ENCODE results near the gene SIK3. TPM values are rescaled to one million over a fixed set of nuclear protein-coding genes. Genes with fewer than 3 reads are reported as not detected.

Gene SIK3
- polyA plus RNA-seq, 1 experiment: 9.0 TPM

DNA sequence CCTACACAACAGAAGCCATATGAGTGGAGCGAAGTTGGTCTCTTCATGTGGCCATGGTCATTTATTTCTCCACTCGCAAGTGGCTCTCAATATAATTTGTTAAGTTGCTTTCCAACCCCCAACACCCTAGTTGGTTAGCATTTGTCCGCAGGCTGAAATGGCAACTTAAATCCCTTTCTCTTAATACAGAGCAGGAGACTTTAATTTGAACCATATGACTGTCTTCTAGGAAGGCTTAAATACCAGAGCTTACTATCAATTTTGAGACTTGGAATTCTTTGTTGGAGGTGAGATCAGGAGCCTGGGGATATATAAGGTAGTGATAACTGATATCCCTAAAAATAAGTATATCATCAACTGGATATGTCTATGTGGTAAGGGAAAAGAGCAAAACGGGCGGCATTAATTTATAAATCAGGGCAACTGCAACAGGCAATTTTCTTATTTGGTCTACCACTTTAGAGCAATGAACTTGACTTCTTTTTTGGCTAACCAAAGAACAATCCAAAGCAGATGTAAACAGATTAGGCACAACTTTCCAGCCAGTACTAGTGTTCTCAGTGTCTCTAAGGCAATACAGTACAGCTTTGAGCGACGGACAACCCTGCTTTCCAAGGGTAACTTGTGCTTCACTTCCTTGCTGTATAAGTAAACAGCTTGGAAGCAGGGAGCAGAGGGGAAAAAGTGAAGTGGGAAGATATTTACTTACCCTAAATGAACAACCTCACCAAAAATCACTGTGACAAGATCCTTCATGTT, 186.1 kb downstream of the SIK3 start:
- Histone ChIP-seq H3K9me3 (ENCODE audit: control insufficient read depth, insufficient read depth, low read length) (no peaks in the 10 kb centered on the region), H3K27me3 (ENCODE audit: control insufficient read depth, insufficient read depth, low read length) (no peaks in the 10 kb centered on the region), H3K27ac (ENCODE audit: low read depth, low read length) (no peak overlapping the region), H3K4me3 (ENCODE audit: low read depth, low read length) (no peak overlapping the region)
- no peak for DNase-seq (ENCODE audit: low read depth, low spot score)
- CTCF ChIA-PET: interaction anchor here (1.0 to 1.1 kb wide), 2 partner anchors 32 to 193 kb away, joined by 3 read pairs; no protein-coding TSS in a partner anchor
- TF ChIP-seq, protein P1, sequence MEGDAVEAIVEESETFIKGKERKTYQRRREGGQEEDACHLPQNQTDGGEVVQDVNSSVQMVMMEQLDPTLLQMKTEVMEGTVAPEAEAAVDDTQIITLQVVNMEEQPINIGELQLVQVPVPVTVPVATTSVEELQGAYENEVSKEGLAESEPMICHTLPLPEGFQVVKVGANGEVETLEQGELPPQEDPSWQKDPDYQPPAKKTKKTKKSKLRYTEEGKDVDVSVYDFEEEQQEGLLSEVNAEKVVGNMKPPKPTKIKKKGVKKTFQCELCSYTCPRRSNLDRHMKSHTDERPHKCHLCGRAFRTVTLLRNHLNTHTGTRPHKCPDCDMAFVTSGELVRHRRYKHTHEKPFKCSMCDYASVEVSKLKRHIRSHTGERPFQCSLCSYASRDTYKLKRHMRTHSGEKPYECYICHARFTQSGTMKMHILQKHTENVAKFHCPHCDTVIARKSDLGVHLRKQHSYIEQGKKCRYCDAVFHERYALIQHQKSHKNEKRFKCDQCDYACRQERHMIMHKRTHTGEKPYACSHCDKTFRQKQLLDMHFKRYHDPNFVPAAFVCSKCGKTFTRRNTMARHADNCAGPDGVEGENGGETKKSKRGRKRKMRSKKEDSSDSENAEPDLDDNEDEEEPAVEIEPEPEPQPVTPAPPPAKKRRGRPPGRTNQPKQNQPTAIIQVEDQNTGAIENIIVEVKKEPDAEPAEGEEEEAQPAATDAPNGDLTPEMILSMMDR (IDR thresholded peaks at IDR 0.05; ENCODE audit: low read depth, low read length): no peak
- POLR2A ChIA-PET: interaction anchor here (0.6 to 1.0 kb wide), 2 partner anchors 264 to 1971 kb away, joined by 3 to 7 read pairs; partner anchors contain the start of gene CXCR5

DNA sequence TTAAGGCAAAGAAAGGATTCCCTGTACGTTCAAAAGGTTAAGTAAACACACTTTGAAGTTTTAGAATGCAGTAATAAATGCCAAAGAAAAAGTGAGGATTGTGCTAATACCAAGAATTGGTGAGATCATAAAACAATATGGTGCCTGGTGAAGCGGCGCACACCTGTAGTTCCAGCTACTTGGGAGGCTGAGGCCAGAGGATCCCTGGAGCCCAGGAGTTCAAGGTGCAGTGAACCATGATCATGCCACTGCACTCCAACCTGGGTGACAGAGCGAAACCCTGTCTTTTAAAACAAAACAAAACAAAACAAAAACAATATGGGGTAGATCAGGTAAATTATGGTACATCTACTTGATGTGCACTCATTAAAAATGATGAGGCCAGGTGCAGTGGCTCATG, 187.4 kb downstream of the SIK3 start:
- TF ChIP-seq, protein P1 (IDR thresholded peaks at IDR 0.05; ENCODE audit: low read depth, low read length): no peak
- ChIA-PET POLR2A (interaction anchor here (1.0 kb wide), 1 partner anchor 20 kb away, joined by 7 read pairs; no protein-coding TSS in a partner anchor), CTCF (interaction anchor here (1.1 kb wide), 1 partner anchor 195 kb away, joined by 3 read pairs; no protein-coding TSS in a partner anchor)
- H3K9me3 ChIP-seq (ENCODE audit: control insufficient read depth, insufficient read depth, low read length): no peaks in the 10 kb centered on the region
- H3K4me3 ChIP-seq (ENCODE audit: low read depth, low read length): no peak overlapping the region
- no peak for DNase-seq (ENCODE audit: low read depth, low spot score)
- no peaks in the 10 kb centered on the region for H3K27me3 ChIP-seq (ENCODE audit: control insufficient read depth, insufficient read depth, low read length)
- no peak overlapping the region for H3K27ac ChIP-seq (ENCODE audit: low read depth, low read length)

DNA sequence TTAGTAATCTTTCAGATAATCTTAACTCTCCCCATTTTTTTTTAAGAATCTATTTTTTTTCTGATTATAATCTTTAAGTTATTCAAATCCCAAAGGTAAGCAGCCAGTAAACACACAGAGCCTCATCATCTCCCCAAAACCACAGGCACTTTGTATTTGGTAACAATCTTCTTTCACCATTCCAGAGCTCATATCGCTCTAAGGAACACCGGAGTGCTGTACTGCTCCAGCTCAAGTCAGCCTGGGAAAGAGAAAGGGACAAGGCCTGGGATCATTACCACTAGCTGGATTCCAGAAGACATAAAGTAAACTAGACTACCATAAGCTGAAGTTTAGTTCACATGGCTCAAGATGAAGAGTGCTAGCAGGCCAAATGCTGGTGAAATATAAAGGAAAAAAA, 187.8 kb downstream of the SIK3 start:
- H3K4me3 ChIP-seq (ENCODE audit: low read depth, low read length): no peak overlapping the region
- CTCF ChIA-PET: no interaction called here
- H3K9me3 ChIP-seq (ENCODE audit: control insufficient read depth, insufficient read depth, low read length): no peaks in the 10 kb centered on the region
- POLR2A ChIA-PET: interaction anchor here (1.0 kb wide), 1 partner anchor 20 kb away, joined by 7 read pairs; no protein-coding TSS in a partner anchor
- TF ChIP-seq, protein P1 (IDR thresholded peaks at IDR 0.05; ENCODE audit: low read depth, low read length): no peak
- H3K27ac ChIP-seq (ENCODE audit: low read depth, low read length): no peak overlapping the region
- DNase-seq (ENCODE audit: low read depth, low spot score): no peak
- H3K27me3 ChIP-seq (ENCODE audit: control insufficient read depth, insufficient read depth, low read length): no peaks in the 10 kb centered on the region

DNA sequence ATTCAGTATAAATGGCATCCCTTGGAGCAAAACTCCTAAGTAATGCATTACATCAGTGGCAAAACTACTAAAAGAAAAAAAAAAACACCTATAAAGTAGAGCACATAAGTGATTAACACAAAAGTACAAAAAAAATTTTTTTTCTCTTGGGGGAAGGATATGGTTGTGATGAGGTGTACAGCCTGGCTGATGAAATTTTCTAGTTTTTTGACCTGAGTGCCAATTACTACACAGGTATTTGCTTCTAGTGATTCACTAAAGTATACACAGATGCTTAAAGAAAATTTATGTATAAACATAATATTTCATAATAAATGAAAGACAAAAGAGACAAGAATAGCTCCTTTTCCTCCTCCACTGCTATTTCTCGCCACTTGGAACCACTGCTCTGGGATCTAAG, 189.0 kb downstream of the SIK3 start:
- Histone ChIP-seq H3K4me3 (ENCODE audit: low read depth, low read length) (no peak overlapping the region), H3K27me3 (ENCODE audit: control insufficient read depth, insufficient read depth, low read length) (no peaks in the 10 kb centered on the region), H3K27ac (ENCODE audit: low read depth, low read length) (no peak overlapping the region), H3K9me3 (ENCODE audit: control insufficient read depth, insufficient read depth, low read length) (no peaks in the 10 kb centered on the region)
- TF ChIP-seq, protein P1 (IDR thresholded peaks at IDR 0.05; ENCODE audit: low read depth, low read length): no peak
- ChIA-PET CTCF (interaction anchor here (1.8 kb wide), 1 partner anchor 29 kb away, joined by 7 read pairs; no protein-coding TSS in a partner anchor), POLR2A (interaction anchor here (1.1 kb wide), 1 partner anchor 27 kb away, joined by 3 read pairs; no protein-coding TSS in a partner anchor)
- no peak for DNase-seq (ENCODE audit: low read depth, low spot score)

DNA sequence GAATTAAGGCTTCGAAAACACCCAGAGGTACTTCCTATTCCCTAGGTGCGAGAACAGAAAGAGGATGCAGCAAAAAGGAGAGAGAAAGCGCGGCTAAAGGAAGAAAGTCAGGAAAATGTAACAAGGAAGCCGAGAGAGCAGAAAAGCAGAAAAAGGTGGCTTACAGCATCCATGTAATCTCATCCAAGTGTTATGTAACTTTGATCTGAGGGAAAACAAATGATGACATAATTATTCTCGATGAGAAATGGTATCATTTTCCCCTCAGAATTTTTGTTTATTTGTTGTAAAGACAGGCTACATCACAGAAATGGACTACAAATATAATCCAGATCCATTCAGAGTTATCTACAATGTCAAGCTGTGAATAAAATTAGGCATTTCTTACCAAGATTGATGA, 191.7 kb downstream of the SIK3 start:
- POLR2A ChIA-PET: no interaction called here
- DNase-seq (ENCODE audit: low read depth, low spot score): no peak
- no peak overlapping the region for H3K4me3 ChIP-seq (ENCODE audit: low read depth, low read length)

More for the DNA sequence above, 191.7 kb downstream of the SIK3 start:
- Histone ChIP-seq H3K9me3 (ENCODE audit: control insufficient read depth, insufficient read depth, low read length) (no peaks in the 10 kb centered on the region), H3K27ac (ENCODE audit: low read depth, low read length) (no peak overlapping the region), H3K27me3 (ENCODE audit: control insufficient read depth, insufficient read depth, low read length) (no peaks in the 10 kb centered on the region)
- CTCF ChIA-PET: no interaction called here
- TF ChIP-seq, protein P1 (IDR thresholded peaks at IDR 0.05; ENCODE audit: low read depth, low read length): no peak
